DOHH2 (cell line): Measurements from ENCODE around the gene PLTP.

Source experiments
- EZH2phosphoT487 ChIP-seq: fragments of 200-600 bp; sonication (generic); IDR thresholded peaks from 2 replicates; pipeline ENCODE4 v1.6.1; 2017; ENCODE audit warnings: borderline replicate concordance, mild to moderate bottlenecking, antibody characterized with exemption, low read length, moderate library complexity, mixed read lengths
- TF ChIP-seq, protein P1 (sequence below): fragments of 200-600 bp; sonication (generic); IDR thresholded peaks from one replicate; pipeline ENCODE4 v1.5.1; 2014; ENCODE audit warnings: antibody characterized with exemption, mild to moderate bottlenecking, low read depth, low read length; ENCODE audit not compliant: poor library complexity, severe bottlenecking

GRCh38 chr20:45951925-45952834 is 40.2 kb upstream of the PLTP start:
- TF ChIP-seq, protein P1, sequence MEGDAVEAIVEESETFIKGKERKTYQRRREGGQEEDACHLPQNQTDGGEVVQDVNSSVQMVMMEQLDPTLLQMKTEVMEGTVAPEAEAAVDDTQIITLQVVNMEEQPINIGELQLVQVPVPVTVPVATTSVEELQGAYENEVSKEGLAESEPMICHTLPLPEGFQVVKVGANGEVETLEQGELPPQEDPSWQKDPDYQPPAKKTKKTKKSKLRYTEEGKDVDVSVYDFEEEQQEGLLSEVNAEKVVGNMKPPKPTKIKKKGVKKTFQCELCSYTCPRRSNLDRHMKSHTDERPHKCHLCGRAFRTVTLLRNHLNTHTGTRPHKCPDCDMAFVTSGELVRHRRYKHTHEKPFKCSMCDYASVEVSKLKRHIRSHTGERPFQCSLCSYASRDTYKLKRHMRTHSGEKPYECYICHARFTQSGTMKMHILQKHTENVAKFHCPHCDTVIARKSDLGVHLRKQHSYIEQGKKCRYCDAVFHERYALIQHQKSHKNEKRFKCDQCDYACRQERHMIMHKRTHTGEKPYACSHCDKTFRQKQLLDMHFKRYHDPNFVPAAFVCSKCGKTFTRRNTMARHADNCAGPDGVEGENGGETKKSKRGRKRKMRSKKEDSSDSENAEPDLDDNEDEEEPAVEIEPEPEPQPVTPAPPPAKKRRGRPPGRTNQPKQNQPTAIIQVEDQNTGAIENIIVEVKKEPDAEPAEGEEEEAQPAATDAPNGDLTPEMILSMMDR: no peak
- no peak for TF ChIP-seq EZH2phosphoT487
